Liver (tissue), 9 donors: ENCODE data around the gene TSN. TPM values are rescaled to one million over a fixed set of nuclear protein-coding genes. Genes with fewer than 3 reads are reported as not detected.

ENCODE experiments used
- DNase-seq: peaks from one replicate; pipeline ENCODE4 v3.0.0-alpha.2; 2017; ENCODE audit warnings: low spot score
- H3K27ac ChIP-seq, 2 donors: one replicate each; pipeline ENCODE4 v1.7.0; 2013; ENCODE audit warnings: inconsistent platforms in 2 of 2, low read length in 2 of 2, control low read depth in 1 of 2, low read depth in 1 of 2, mild to moderate bottlenecking in 1 of 2
- H3K27me3 ChIP-seq, 4 donors: one replicate each; pipeline versions ENCODE4 v1.6.1 to v1.7.0; 2013; ENCODE audit warnings: low read length in 3 of 4, inconsistent platforms in 1 of 4, mild to moderate bottlenecking in 1 of 4, moderate library complexity in 1 of 4; ENCODE audit not compliant: control insufficient read depth in 4 of 4, insufficient read depth in 4 of 4
- H3K36me3 ChIP-seq, 4 donors: one replicate each; pipeline versions ENCODE4 v1.6.1 to v1.7.0; 2013; ENCODE audit warnings: low read length in 3 of 4, mild to moderate bottlenecking in 3 of 4, low read depth in 1 of 4, moderate library complexity in 1 of 4; ENCODE audit not compliant: control insufficient read depth in 4 of 4, insufficient read depth in 3 of 4
- H3K4me1 ChIP-seq, 4 donors: one replicate each; pipeline versions ENCODE4 v1.6.1 to v1.7.0; 2013; ENCODE audit warnings: low read length in 3 of 4, mild to moderate bottlenecking in 3 of 4, moderate library complexity in 1 of 4; ENCODE audit not compliant: control insufficient read depth in 4 of 4, insufficient read depth in 4 of 4
- H3K4me3 ChIP-seq, 3 donors: one replicate each; pipeline versions ENCODE4 v1.6.1 to v1.7.0; 2013; ENCODE audit warnings: low read length in 3 of 3, control low read depth in 1 of 3, low read depth in 1 of 3, mild to moderate bottlenecking in 1 of 3
- H3K9ac ChIP-seq, 2 donors: one replicate each; pipeline ENCODE4 v1.7.0; 2013; ENCODE audit warnings: low read length in 2 of 2, mild to moderate bottlenecking in 2 of 2, moderate library complexity in 2 of 2, control low read depth in 1 of 2, low read depth in 1 of 2
- H3K9me3 ChIP-seq, 4 donors: one replicate each; pipeline versions ENCODE4 v1.6.1 to v1.7.0; 2013; ENCODE audit warnings: low read length in 3 of 4; ENCODE audit not compliant: control insufficient read depth in 4 of 4
- ATF3 ChIP-seq: IDR thresholded peaks from 2 replicates; pipeline ENCODE4 v1.6.1; 2016; ENCODE audit warnings: antibody characterized with exemption
- CTCF ChIP-seq: fragments of 150-350 bp; IDR thresholded peaks from 2 replicates; pipeline ENCODE4 v1.5.1; 2017; ENCODE audit warnings: improper control_type of control experiment, low read depth, low read length; ENCODE audit not compliant: missing input control
- EGR1 ChIP-seq, 2 donors: IDR thresholded peaks; 2 replicates each; pipeline ENCODE4 v1.6.1; 2016 to 2018; ENCODE audit warnings: antibody characterized with exemption in 2 of 2, low read depth in 2 of 2
- FOXA1 ChIP-seq: IDR thresholded peaks from 2 replicates; pipeline ENCODE4 v1.6.1; 2016; ENCODE audit warnings: antibody characterized with exemption
- FOXA2 ChIP-seq: IDR thresholded peaks from 2 replicates; pipeline ENCODE4 v1.6.1; 2016; ENCODE audit warnings: antibody characterized with exemption
- GABPA ChIP-seq, 2 donors: IDR thresholded peaks in 1 of 2; conservative IDR thresholded peaks in 1 of 2; 2 replicates each; pipeline ENCODE4 v1.6.1; 2016; ENCODE audit warnings: antibody characterized with exemption in 2 of 2, mild to moderate bottlenecking in 1 of 2, moderate library complexity in 1 of 2
- HNF4A ChIP-seq, 2 donors: conservative IDR thresholded peaks; 2 replicates each; pipeline ENCODE4 v1.6.1; 2016; ENCODE audit warnings: antibody characterized with exemption in 2 of 2, mild to moderate bottlenecking in 2 of 2
- HNF4G ChIP-seq: IDR thresholded peaks from 2 replicates; pipeline ENCODE4 v1.6.1; 2016; ENCODE audit warnings: antibody characterized with exemption
- JUND ChIP-seq, 2 donors: IDR thresholded peaks; 2 replicates each; pipeline ENCODE4 v1.6.1; 2016; ENCODE audit warnings: antibody characterized with exemption in 2 of 2
- MAX ChIP-seq: IDR thresholded peaks from 2 replicates; pipeline ENCODE4 v1.6.1; 2016; ENCODE audit warnings: antibody characterized with exemption
- NR2F2 ChIP-seq: IDR thresholded peaks from 2 replicates; pipeline ENCODE4 v1.6.1; 2016; ENCODE audit warnings: antibody characterized with exemption
- RAD21 ChIP-seq, 2 donors: IDR thresholded peaks; 2 replicates each; pipeline ENCODE4 v1.6.1; 2016; ENCODE audit warnings: antibody characterized with exemption in 2 of 2, mild to moderate bottlenecking in 2 of 2
- REST ChIP-seq: IDR thresholded peaks from 2 replicates; pipeline ENCODE4 v1.6.1; 2016; ENCODE audit warnings: antibody characterized with exemption, mild to moderate bottlenecking
- RXRA ChIP-seq, 2 donors: IDR thresholded peaks; 2 replicates each; pipeline ENCODE4 v1.6.1; 2017 to 2018; ENCODE audit warnings: antibody characterized with exemption in 2 of 2, mild to moderate bottlenecking in 1 of 2
- SP1 ChIP-seq: IDR thresholded peaks from 2 replicates; pipeline ENCODE4 v1.6.1; 2018; ENCODE audit warnings: antibody characterized with exemption, mild to moderate bottlenecking
- TAF1 ChIP-seq: conservative IDR thresholded peaks from 2 replicates; pipeline ENCODE4 v1.6.1; 2016; ENCODE audit warnings: antibody characterized with exemption, mild to moderate bottlenecking
- YY1 ChIP-seq: IDR thresholded peaks from 2 replicates; pipeline ENCODE4 v1.6.1; 2016; ENCODE audit warnings: antibody characterized with exemption, mild to moderate bottlenecking
- ZBTB33 ChIP-seq: IDR thresholded peaks from 2 replicates; pipeline ENCODE4 v1.6.1; 2016; ENCODE audit warnings: antibody characterized with exemption
- WGBS: extraction: QIAGEN DNeasy Blood & Tissue Kit; methylation state at CpG from one replicate; pipeline ENCODE4 v1.1.7; 2013; 5-methylcytosine and 5-hydroxymethylcytosine counted together
- polyA plus RNA-seq, 2 donors: library from polyadenylated mRNA; stranded (reverse) in 1 of 2; unstranded in 1 of 2; fragments of 200-250 nt in 1 of 2; fragments of >200 nt in 1 of 2; fragmentation: Nextera tagmentation in 1 of 2; extraction: Ambion mirVana in 1 of 2; gene quantifications; one replicate each; pipeline versions ENCODE4 v1.2.1 to v1.2.3, GENCODE V29; 2013 to 2015
- total RNA-seq, 2 donors: library from RNA; depleted of rRNA; stranded (reverse); fragments of >200 nt; gene quantifications; one replicate each; pipeline ENCODE4 v1.2.3, GENCODE V29; 2014
- donor health status: healthy.
- donor health status: healthy.
- donor health status: healthy.
- donor health status: healthy.
- donor health status: healthy.

The TSN gene
- total and polyA plus RNA-seq, 4 donors: 17.0 to 30.6 (median 17.7) TPM

- TF ChIP-seq GABPA (IDR thresholded peaks at IDR 0.05 in 1 of 2, conservative IDR thresholded peaks at IDR 0.05 in 1 of 2) (no peak), ATF3 (no peak), FOXA2 (no peak), NR2F2 (no peak), SP1 (no peak), HNF4A (conservative IDR thresholded peaks at IDR 0.05) (no peak), RXRA (IDR thresholded peaks at IDR 0.05) (no peak)
- WGBS: 91% methylated on average over 13 of the region's 13 CpGs
- H3K9me3 ChIP-seq: no peaks in the 10 kb centered on the region
Observed at GRCh38 chr2:121774235-121774634, 18.8 kb downstream of the TSN start.

GRCh38 chr2:121776361-121776760 lies 20.9 kb downstream of the TSN start:
- H3K9me3 ChIP-seq: no peaks in the 10 kb centered on the region
- TF ChIP-seq FOXA1 (no peak), REST (no peak), HNF4A (conservative IDR thresholded peaks at IDR 0.05) (no peak), HNF4G (no peak), FOXA2 (no peak), GABPA (IDR thresholded peaks at IDR 0.05 in 1 of 2, conservative IDR thresholded peaks at IDR 0.05 in 1 of 2) (no peak), RAD21 (IDR thresholded peaks at IDR 0.05) (no peak), JUND (IDR thresholded peaks at IDR 0.05) (no peak), MAX (no peak), ATF3 (no peak), EGR1 (IDR thresholded peaks at IDR 0.05; ENCODE audit: low read depth in 2 of 2) (no peak), YY1 (no peak), CTCF (no peak), ZBTB33 (no peak), TAF1 (no peak), NR2F2 (no peak), SP1 (no peak), RXRA (IDR thresholded peaks at IDR 0.05) (no peak)
- H3K4me1 ChIP-seq: no peaks in the 10 kb centered on the region
- no peak overlapping the region for H3K27ac ChIP-seq
- DNase-seq: no peak
- H3K27me3 ChIP-seq: no peaks in the 10 kb centered on the region
- 83% methylated on average over 3 of the region's 3 CpGs for WGBS
- peaks cover 0 to 3% (median 0%) of the 10 kb centered on the region in 4 donors for H3K36me3 ChIP-seq
- no peak overlapping the region for H3K9ac ChIP-seq
- no peak overlapping the region for H3K4me3 ChIP-seq

More at GRCh38 chr2:121774235-121774634, 18.8 kb downstream of the TSN start:
- peaks cover 0 to 3% (median 0%) of the 10 kb centered on the region in 4 donors for H3K36me3 ChIP-seq
- H3K4me1 ChIP-seq: no peaks in the 10 kb centered on the region
- no peak overlapping the region for H3K4me3 ChIP-seq
- no peaks in the 10 kb centered on the region for H3K27me3 ChIP-seq
- H3K9ac ChIP-seq: no peak overlapping the region
- H3K27ac ChIP-seq: no peak overlapping the region
- DNase-seq: no peak
